ENCODE data around the gene TMEM132C.
"Not testable (repeated sequence)": the region's sequence is repeated elsewhere in the genome, so short reads cannot be mapped to it uniquely, and the experiment has no call there.

Gene TMEM132C

GRCh38 chr12:128423205-128423604 is 156.2 kb downstream of the TMEM132C start:
- DNase-seq: no peak

GRCh38 chr12:128424931-128425431 is 158.0 kb downstream of the TMEM132C start:
- DNase-seq: no peak

- no peak for DNase-seq
Measured at GRCh38 chr12:128425666-128426331, 158.8 kb downstream of the TMEM132C start.

GRCh38 chr12:128426511-128426910 is 159.5 kb downstream of the TMEM132C start:
- no peak for DNase-seq

- no peak for DNase-seq
Measured at GRCh38 chr12:128439796-128440195, 172.8 kb downstream of the TMEM132C start.

- no peak for DNase-seq
Measured at GRCh38 chr12:128442096-128442495, 175.1 kb downstream of the TMEM132C start.

- DNase-seq: no peak
Measured at GRCh38 chr12:128444598-128444997, 177.6 kb downstream of the TMEM132C start.

GRCh38 chr12:128445415-128446127 is 178.6 kb downstream of the TMEM132C start:
- no peak for DNase-seq

- no peak for DNase-seq
Measured at GRCh38 chr12:128449146-128449894, 182.3 kb downstream of the TMEM132C start.

- DNase-seq: no peak
Measured at GRCh38 chr12:128450810-128451209, 183.8 kb downstream of the TMEM132C start.

- DNase-seq: no peak
Measured at GRCh38 chr12:128455851-128456250, 188.9 kb downstream of the TMEM132C start.

GRCh38 chr12:128456922-128457321 is 190.0 kb downstream of the TMEM132C start:
- DNase-seq: no peak

- DNase-seq: no peak
Measured at GRCh38 chr12:128458301-128458974, 191.5 kb downstream of the TMEM132C start.

- no peak for DNase-seq
Measured at GRCh38 chr12:128459067-128459466, 192.1 kb downstream of the TMEM132C start.

- no peak for DNase-seq
Measured at GRCh38 chr12:128463881-128464280, 196.9 kb downstream of the TMEM132C start.

GRCh38 chr12:128467882-128468281 is 200.9 kb downstream of the TMEM132C start:
- no peak for DNase-seq

- DNase-seq: no peak
Measured at GRCh38 chr12:128468926-128469325, 202.0 kb downstream of the TMEM132C start.

GRCh38 chr12:128471491-128471890 is 204.5 kb downstream of the TMEM132C start:
- DNase-seq: no peak

GRCh38 chr12:128474916-128475315 is 207.9 kb downstream of the TMEM132C start:
- DNase-seq: no peak

- DNase-seq: no peak
Measured at GRCh38 chr12:128476266-128476665, 209.3 kb downstream of the TMEM132C start.

- no peak for DNase-seq
Measured at GRCh38 chr12:128483526-128484255, 216.7 kb downstream of the TMEM132C start.

GRCh38 chr12:128497376-128497775 is 230.4 kb downstream of the TMEM132C start:
- DNase-seq: not testable (repeated sequence)
